Kidney (tissue), 14 donors: ENCODE measurements around the gene DOK3. TPM values are rescaled to one million over a fixed set of nuclear protein-coding genes. Genes with fewer than 3 reads are reported as not detected.

Source experiments
- DNase-seq, 5 donors: peaks; one replicate each; pipeline ENCODE4 v3.0.0-alpha.2; 2013 to 2020
- FAIRE-seq: peaks from 2 replicates; lab custom pipeline; 2012; peaks lifted over from hg19 to GRCh38; lab: Jason Lieb, UNC
- H3K27ac ChIP-seq, 2 donors: one replicate each; pipeline ENCODE4 v1.7.0; 2013; ENCODE audit warnings: low read depth in 2 of 2, low read length in 2 of 2, inconsistent platforms in 1 of 2
- H3K27me3 ChIP-seq: one replicate; pipeline ENCODE4 v1.7.1; 2013; ENCODE audit warnings: low read length, inconsistent platforms; ENCODE audit not compliant: control insufficient read depth, insufficient read depth
- H3K36me3 ChIP-seq, 3 donors: one replicate each; pipeline versions ENCODE4 v1.7.0 to v1.7.1; 2013; ENCODE audit warnings: low read length in 3 of 3, control low read depth in 1 of 3, inconsistent platforms in 1 of 3; ENCODE audit not compliant: insufficient read depth in 3 of 3, control insufficient read depth in 2 of 3
- H3K4me1 ChIP-seq, 3 donors: one replicate each; pipeline versions ENCODE4 v1.7.0 to v1.7.1; 2013; ENCODE audit warnings: low read length in 3 of 3, inconsistent platforms in 1 of 3, low read depth in 1 of 3; ENCODE audit not compliant: control insufficient read depth in 2 of 3, insufficient read depth in 2 of 3
- H3K4me3 ChIP-seq, 3 donors: one replicate each; pipeline versions ENCODE4 v1.7.0 to v1.8.1; 2013; ENCODE audit warnings: low read length in 3 of 3, control low read depth in 1 of 3, inconsistent platforms in 1 of 3
- H3K9ac ChIP-seq, 3 donors: one replicate each; pipeline versions ENCODE4 v1.7.0 to v1.7.1; 2013; ENCODE audit warnings: low read length in 3 of 3, control low read depth in 1 of 3, inconsistent platforms in 1 of 3
- H3K9me3 ChIP-seq, 3 donors: one replicate each; pipeline versions ENCODE4 v1.7.0 to v1.7.1; 2013; ENCODE audit warnings: low read length in 3 of 3, control low read depth in 1 of 3, inconsistent platforms in 1 of 3; ENCODE audit not compliant: control insufficient read depth in 2 of 3, insufficient read depth in 1 of 3
- CTCF ChIP-seq: IDR thresholded peaks from 3 replicates; pipeline ENCODE4 v1.5.1; 2012; ENCODE audit warnings: mild to moderate bottlenecking, moderate library complexity, borderline replicate concordance; ENCODE audit not compliant: insufficient read depth; ENCODE audit errors: extremely low read depth
- intact Hi-C: fragments of 100-400 bp; cut with DNase I; formaldehyde crosslinking; loops from one replicate; pipeline ENCODE4 v1.11.1; 2022
- polyA plus RNA-seq: library from polyadenylated mRNA; stranded (reverse); fragments of 350-450 nt; fragmentation: Illumina TruSeq; extraction: RNeasy Lipid Tissue Mini Kit (QIAGEN cat#74804); gene quantifications from one replicate; pipeline ENCODE4 v1.2.3, GENCODE V29; 2014; ENCODE audit warnings: low read depth, low replicate concordance; ENCODE audit not compliant: insufficient read depth
- total RNA-seq: library from RNA; stranded (reverse); fragmentation: NEBNext Ultra II Directional; extraction: Animal tissue kit (Norgen Biotek cat#: 25700); gene quantifications from one replicate; pipeline ENCODE4 v1.2.1, GENCODE V29; 2021
- donor health status: control.
- donor health status: control.
- donor health status: control.
- donor health status: control.
- donor health status: control.
- donor health status: DM: yes; HTN: yes; CAD: no.
- donor health status: Normal renal cell carcinoma (clear cell type).

The DOK3 gene
- total and polyA plus RNA-seq, 2 donors from 2014 or later = 1.9 to 18.6 TPM

GRCh38 chr5:177483994-177484901 lies 25.4 kb downstream of the DOK3 start:
- DNase-seq (peak in 1 of 5 donors; percentile 68), FAIRE-seq (no peak)
- H3K4me3 ChIP-seq = no peak overlapping the region
- H3K27me3 ChIP-seq = no peaks in the 10 kb centered on the region
- H3K27ac ChIP-seq = no peak overlapping the region
- H3K9ac ChIP-seq = no peak overlapping the region
- H3K9me3 ChIP-seq = no peaks in the 10 kb centered on the region
- no peaks in the 10 kb centered on the region for H3K4me1 ChIP-seq
- no peaks in the 10 kb centered on the region for H3K36me3 ChIP-seq
- no peak for TF ChIP-seq CTCF
- intact Hi-C loops = no loop called here

GRCh38 chr5:177483042-177483441 lies 26.6 kb downstream of the DOK3 start:
- no peaks in the 10 kb centered on the region for H3K27me3 ChIP-seq
- FAIRE-seq (no peak), DNase-seq (peak in 1 of 5 donors; percentile 61)
- TF ChIP-seq CTCF = no peak
- no peak overlapping the region for H3K4me3 ChIP-seq
- H3K27ac ChIP-seq = no peak overlapping the region
- H3K9ac ChIP-seq = no peak overlapping the region
- H3K36me3 ChIP-seq = no peaks in the 10 kb centered on the region
- no peaks in the 10 kb centered on the region for H3K4me1 ChIP-seq
- H3K9me3 ChIP-seq = no peaks in the 10 kb centered on the region
- intact Hi-C loops = no loop called here

GRCh38 chr5:177482359-177482795 lies 27.2 kb downstream of the DOK3 start:
- no peak overlapping the region for H3K27ac ChIP-seq
- H3K36me3 ChIP-seq = no peaks in the 10 kb centered on the region
- no peak for TF ChIP-seq CTCF
- H3K9me3 ChIP-seq = no peaks in the 10 kb centered on the region
- intact Hi-C loops = no loop called here
- H3K4me3 ChIP-seq = no peak overlapping the region
- DNase-seq (peak in 1 of 5 donors; percentile 73), FAIRE-seq (no peak)
- H3K4me1 ChIP-seq = no peaks in the 10 kb centered on the region
- no peak overlapping the region for H3K9ac ChIP-seq
- H3K27me3 ChIP-seq = no peaks in the 10 kb centered on the region
